Fibroblast of mammary gland (primary cell): ENCODE measurements around the gene F10.
"Not testable (repeated sequence)": the region's sequence is repeated elsewhere in the genome, so short reads cannot be mapped to it uniquely, and the experiment has no call there.

ENCODE experiments used
- DNase-seq: peaks from one replicate; pipeline ENCODE4 v3.0.0-alpha.2; 2010; ENCODE audit warnings: low read depth
- H3K4me3 ChIP-seq: 2 replicates; pipeline ENCODE4 v1.5.1; 2011; ENCODE audit warnings: low read depth, mild to moderate bottlenecking, low read length, moderate library complexity; ENCODE audit not compliant: control insufficient read depth
- TF ChIP-seq, protein P1 (sequence below): conservative IDR thresholded peaks from 2 replicates; pipeline ENCODE4 v1.5.1; 2011; ENCODE audit warnings: low read depth, low read length, inconsistent platforms; ENCODE audit not compliant: control insufficient read depth, insufficient read depth

The F10 gene

DNA sequence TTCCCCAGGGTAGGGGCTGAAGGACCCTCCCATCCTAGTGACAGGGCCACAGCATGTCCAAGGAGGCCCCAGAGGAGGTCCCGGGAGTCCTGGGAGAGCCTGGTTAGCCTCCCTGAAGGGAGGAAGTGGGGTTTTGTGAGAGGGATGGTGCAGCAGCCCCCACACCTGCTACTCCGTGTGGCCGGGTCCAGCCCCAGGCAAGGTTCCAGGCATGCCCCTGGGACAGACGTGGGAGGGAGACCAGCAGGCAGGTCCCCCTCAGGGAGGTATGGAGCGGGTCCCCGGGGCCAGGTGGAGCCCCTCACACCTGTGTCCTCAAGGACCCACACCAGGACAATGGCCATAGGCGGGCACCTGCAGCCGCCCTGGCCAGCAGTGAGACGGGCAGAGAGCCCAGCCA, 19.0 kb upstream of the F10 start:
- TF ChIP-seq, protein P1, sequence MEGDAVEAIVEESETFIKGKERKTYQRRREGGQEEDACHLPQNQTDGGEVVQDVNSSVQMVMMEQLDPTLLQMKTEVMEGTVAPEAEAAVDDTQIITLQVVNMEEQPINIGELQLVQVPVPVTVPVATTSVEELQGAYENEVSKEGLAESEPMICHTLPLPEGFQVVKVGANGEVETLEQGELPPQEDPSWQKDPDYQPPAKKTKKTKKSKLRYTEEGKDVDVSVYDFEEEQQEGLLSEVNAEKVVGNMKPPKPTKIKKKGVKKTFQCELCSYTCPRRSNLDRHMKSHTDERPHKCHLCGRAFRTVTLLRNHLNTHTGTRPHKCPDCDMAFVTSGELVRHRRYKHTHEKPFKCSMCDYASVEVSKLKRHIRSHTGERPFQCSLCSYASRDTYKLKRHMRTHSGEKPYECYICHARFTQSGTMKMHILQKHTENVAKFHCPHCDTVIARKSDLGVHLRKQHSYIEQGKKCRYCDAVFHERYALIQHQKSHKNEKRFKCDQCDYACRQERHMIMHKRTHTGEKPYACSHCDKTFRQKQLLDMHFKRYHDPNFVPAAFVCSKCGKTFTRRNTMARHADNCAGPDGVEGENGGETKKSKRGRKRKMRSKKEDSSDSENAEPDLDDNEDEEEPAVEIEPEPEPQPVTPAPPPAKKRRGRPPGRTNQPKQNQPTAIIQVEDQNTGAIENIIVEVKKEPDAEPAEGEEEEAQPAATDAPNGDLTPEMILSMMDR = no peak
- no peak overlapping the region for H3K4me3 ChIP-seq
- no peak for DNase-seq

- H3K4me3 ChIP-seq = no peak within 1 kb of the TSS
- TF ChIP-seq, protein P1 = no peak
- DNase-seq = no peak
These were observed 17.3 kb upstream of the F10 start, which contains the start of gene F7 for GRCh38 chr13:113105032-113105920. Gene F7 (plus strand): TSS chr13:113105791. CDS start chr13:113105842, 51 bp downstream.

- TF ChIP-seq, protein P1 = no peak
- H3K4me3 ChIP-seq = no peak overlapping the region
- DNase-seq = no peak
These were observed 16.6 kb upstream of the F10 start for GRCh38 chr13:113105921-113106452.

- TF ChIP-seq, protein P1 = no peak
- DNase-seq = no peak
- H3K4me3 ChIP-seq = no peak overlapping the region
These were observed 15.8 kb upstream of the F10 start for GRCh38 chr13:113106711-113107351.

DNA sequence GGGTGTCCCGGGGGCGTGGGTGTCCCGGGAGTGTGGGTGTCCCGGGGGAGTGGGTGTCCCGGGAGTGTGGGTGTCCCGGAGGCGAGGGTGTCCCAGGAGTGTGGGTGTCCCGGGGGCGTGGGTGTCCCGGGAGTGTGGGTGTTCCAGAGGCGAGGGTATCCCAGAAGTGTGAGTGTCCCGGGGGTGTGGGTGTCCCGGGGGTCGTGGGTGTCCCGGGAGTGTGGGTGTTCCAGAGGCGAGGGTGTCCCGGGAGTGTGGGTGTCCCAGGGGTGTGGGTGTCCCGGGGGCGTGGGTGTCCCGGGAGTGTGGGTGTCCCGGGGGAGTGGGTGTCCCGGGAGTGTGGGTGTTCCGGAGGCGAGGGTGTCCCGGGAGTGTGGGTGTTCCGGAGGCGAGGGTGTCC, 14.1 kb upstream of the F10 start:
- not testable (repeated sequence) for DNase-seq, H3K4me3 ChIP-seq

GRCh38 chr13:113109151-113110047, 13.2 kb upstream of the F10 start:
- TF ChIP-seq, protein P1 = no peak
- no peak overlapping the region for H3K4me3 ChIP-seq
- DNase-seq = no peak
